GM23338 (cell line): ENCODE data around the gene EYA4.

Experiments
- CTCF ChIP-seq, 2 experiments: fragments of 200-600 bp in 1 of 2; sonication (generic) in 1 of 2; conservative IDR thresholded peaks; 2 replicates each; pipeline versions ENCODE4 v1.5.1 to v1.6.1; 2016 to 2017; ENCODE audit warnings: antibody characterized with exemption in 2 of 2, low read depth in 2 of 2, mild to moderate bottlenecking in 2 of 2, moderate library complexity in 1 of 2
- EZH2 ChIP-seq: fragments of 200-600 bp; sonication (generic); IDR thresholded peaks from one replicate; pipeline ENCODE4 v1.8.0; 2017; ENCODE audit warnings: antibody characterized with exemption, mild to moderate bottlenecking, low read depth; ENCODE audit not compliant: unreplicated experiment
- POLR2AphosphoS5 ChIP-seq: IDR thresholded peaks from 2 replicates; pipeline ENCODE4 v1.6.1; 2016; ENCODE audit warnings: antibody characterized with exemption, low read depth

DNA sequence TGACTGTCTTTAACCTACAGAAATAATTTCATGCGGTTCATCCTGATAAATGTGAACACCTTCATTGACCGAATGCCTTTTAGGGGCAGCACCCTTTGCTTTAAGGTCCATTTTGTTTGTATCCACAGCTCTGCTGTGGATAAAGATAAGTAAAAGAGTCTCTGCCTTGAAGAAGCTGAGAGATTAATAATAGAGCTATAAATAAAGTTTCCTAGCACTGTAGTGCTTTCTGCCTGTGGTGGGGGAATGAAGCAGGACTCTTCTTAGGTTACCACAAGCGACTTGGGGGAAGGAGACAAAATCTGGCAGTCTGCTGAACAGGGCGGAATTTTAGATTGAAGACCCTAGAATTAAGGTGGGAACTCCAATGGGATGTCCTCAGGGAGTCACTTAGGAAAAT, 57.6 kb downstream of the EYA4 start:
- TF ChIP-seq EZH2 (no peak), CTCF (conservative IDR thresholded peaks at IDR 0.05; ENCODE audit: low read depth in 2 of 2) (no peak), POLR2AphosphoS5 (no peak)
